ENCODE data around the gene ZNF316.
"Not testable (repeated sequence)": the region's sequence is repeated elsewhere in the genome, so short reads cannot be mapped to it uniquely, and the experiment has no call there.

The ZNF316 gene

GRCh38 chr7:6658618-6659345, 21.7 kb downstream of the ZNF316 start:
- DNase-seq (ENCODE audit: extremely low spot score, insufficient read length, low read depth) (no peak), FAIRE-seq (no peak)

- not testable (repeated sequence) for FAIRE-seq; DNase-seq (ENCODE audit: extremely low spot score, insufficient read length, low read depth)
Measured at GRCh38 chr7:6670851-6671250, 33.7 kb downstream of the ZNF316 start.

- DNase-seq (ENCODE audit: extremely low spot score, insufficient read length, low read depth) (no peak), FAIRE-seq (no peak)
Measured at GRCh38 chr7:6675807-6676405, 38.8 kb downstream of the ZNF316 start.

- no peak for FAIRE-seq
- DNase-seq (ENCODE audit: extremely low spot score, insufficient read length, low read depth) = no peak
Measured at GRCh38 chr7:6680146-6680545, 43.0 kb downstream of the ZNF316 start.

- DNase-seq (ENCODE audit: extremely low spot score, insufficient read length, low read depth) (no peak), FAIRE-seq (no peak)
Measured at GRCh38 chr7:6691103-6691502, 54.0 kb downstream of the ZNF316 start.

GRCh38 chr7:6691609-6692106, 54.5 kb downstream of the ZNF316 start:
- no peak for FAIRE-seq
- no peak for DNase-seq (ENCODE audit: extremely low spot score, insufficient read length, low read depth)

- no peak for FAIRE-seq
- DNase-seq (ENCODE audit: extremely low spot score, insufficient read length, low read depth) = no peak
Measured at GRCh38 chr7:6700793-6701192, 63.7 kb downstream of the ZNF316 start.

- DNase-seq (ENCODE audit: extremely low spot score, insufficient read length, low read depth) (no peak), FAIRE-seq (no peak)
Measured at GRCh38 chr7:6701860-6702259, 64.7 kb downstream of the ZNF316 start.

All from GM18507 (cell line).